GM18907 (cell line): ENCODE results near the gene ZFP36.
A peak's percentile ranks its signal among the peaks of the same experiment; 100 is the strongest.

Experiments used
- ATAC-seq: cut with Tn5 transposase; IDR thresholded peaks from one replicate; pipeline ENCODE4 v1.9.1; 2021; ENCODE audit warnings: mild to moderate bottlenecking, moderate library complexity; ENCODE audit not compliant: unreplicated experiment

The ZFP36 gene

DNA sequence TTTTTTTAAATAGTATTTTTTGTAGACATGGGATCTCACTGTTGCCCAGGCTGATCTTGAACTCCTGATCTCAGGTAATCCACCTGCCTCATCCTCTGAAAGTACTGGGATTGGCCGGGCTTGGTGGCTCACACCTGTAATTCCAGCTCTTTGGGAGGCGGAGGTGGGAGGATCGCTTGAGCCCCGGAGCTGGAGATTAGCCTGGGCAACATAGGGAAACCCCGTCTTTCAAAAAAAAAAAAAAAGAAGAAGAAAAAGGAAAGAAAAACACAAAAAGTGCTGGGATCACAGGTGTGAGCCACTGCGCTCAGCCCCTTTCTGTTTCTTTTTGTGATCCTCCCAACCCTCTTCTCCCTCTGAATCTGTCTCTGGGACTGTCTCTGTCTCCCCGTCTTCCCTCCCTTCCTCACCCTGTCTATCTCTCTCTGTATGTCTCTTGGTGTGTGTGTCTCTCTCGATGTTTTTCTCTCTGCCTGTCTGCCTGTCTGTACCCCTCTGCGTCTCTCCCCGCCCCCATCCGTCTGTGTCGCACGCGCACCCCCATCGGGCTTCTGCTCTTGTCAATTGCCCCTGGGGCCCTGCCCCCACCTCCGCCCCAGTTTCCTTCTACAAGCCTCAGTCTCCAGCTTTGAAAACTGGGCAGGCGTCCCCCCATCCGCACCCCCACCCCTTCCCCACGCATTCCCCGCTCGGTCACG is 540 bp upstream of the ZFP36 start:
- no peak for ATAC-seq

DNA sequence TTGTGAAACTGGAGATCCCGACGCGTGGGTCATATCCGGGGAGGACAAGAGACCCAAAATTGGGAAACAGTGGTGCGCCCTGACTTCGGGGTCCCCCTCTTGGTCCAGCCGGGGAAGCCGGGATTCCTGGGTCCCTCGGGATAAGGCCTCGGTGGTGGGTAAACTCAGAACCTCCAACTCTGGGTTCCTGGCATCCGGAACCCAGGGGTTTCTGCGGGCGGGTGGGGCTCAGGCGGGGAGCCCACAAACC is 688 bp downstream of the ZFP36 start:
- no peak for ATAC-seq

DNA sequence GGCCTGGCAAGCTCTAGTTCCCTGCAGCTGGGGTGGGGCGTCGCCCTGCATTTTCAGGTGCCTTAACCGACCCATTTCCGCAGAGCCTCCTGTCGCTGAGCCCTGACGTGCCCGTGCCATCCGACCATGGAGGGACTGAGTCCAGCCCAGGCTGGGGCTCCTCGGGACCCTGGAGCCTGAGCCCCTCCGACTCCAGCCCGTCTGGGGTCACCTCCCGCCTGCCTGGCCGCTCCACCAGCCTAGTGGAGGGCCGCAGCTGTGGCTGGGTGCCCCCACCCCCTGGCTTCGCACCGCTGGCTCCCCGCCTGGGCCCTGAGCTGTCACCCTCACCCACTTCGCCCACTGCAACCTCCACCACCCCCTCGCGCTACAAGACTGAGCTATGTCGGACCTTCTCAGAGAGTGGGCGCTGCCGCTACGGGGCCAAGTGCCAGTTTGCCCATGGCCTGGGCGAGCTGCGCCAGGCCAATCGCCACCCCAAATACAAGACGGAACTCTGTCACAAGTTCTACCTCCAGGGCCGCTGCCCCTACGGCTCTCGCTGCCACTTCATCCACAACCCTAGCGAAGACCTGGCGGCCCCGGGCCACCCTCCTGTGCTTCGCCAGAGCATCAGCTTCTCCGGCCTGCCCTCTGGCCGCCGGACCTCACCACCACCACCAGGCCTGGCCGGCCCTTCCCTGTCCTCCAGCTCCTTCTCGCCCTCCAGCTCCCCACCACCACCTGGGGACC is 1.2 kb downstream of the ZFP36 start:
- no peak for ATAC-seq

DNA sequence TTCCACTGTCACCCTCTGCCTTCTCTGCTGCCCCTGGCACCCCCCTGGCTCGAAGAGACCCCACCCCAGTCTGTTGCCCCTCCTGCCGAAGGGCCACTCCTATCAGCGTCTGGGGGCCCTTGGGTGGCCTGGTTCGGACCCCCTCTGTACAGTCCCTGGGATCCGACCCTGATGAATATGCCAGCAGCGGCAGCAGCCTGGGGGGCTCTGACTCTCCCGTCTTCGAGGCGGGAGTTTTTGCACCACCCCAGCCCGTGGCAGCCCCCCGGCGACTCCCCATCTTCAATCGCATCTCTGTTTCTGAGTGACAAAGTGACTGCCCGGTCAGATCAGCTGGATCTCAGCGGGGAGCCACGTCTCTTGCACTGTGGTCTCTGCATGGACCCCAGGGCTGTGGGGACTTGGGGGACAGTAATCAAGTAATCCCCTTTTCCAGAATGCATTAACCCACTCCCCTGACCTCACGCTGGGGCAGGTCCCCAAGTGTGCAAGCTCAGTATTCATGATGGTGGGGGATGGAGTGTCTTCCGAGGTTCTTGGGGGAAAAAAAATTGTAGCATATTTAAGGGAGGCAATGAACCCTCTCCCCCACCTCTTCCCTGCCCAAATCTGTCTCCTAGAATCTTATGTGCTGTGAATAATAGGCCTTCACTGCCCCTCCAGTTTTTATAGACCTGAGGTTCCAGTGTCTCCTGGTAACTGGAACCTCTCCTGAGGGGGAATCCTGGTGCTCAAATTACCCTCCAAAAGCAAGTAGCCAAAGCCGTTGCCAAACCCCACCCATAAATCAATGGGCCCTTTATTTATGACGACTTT is 2.0 kb downstream of the ZFP36 start:
- ATAC-seq = no peak

DNA sequence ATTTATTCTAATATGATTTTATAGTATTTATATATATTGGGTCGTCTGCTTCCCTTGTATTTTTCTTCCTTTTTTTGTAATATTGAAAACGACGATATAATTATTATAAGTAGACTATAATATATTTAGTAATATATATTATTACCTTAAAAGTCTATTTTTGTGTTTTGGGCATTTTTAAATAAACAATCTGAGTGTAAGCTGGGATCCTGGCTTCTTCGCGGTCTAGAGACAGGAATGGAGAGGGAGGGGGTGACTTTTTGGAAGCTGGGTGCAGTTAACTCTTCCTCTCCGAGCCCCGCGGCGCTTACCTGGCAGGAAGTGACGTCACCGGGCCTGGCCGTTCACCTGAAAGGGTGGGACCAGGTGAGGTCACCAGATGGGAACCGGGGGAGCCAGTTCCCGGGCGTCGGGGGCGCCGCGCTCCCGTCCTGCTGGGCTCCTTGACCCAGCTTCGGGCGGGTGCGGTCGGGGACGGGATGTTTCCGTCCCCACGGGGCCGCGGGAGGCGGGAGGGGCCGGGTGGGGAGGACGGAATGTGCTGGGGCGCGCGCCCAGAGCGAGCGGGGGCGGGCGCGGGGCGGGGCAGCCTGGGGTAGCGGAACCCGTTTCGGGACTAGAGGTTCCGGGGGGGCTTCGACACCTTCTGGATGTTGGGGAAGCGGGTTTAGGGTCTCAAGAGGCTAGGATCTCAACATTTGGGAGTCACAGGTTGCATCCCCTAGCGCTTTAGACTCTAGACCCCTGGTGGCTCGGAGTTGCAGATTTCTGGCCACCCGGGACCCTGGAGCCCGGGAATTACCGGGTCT is 2.8 kb downstream of the ZFP36 start:
- no peak for ATAC-seq

DNA sequence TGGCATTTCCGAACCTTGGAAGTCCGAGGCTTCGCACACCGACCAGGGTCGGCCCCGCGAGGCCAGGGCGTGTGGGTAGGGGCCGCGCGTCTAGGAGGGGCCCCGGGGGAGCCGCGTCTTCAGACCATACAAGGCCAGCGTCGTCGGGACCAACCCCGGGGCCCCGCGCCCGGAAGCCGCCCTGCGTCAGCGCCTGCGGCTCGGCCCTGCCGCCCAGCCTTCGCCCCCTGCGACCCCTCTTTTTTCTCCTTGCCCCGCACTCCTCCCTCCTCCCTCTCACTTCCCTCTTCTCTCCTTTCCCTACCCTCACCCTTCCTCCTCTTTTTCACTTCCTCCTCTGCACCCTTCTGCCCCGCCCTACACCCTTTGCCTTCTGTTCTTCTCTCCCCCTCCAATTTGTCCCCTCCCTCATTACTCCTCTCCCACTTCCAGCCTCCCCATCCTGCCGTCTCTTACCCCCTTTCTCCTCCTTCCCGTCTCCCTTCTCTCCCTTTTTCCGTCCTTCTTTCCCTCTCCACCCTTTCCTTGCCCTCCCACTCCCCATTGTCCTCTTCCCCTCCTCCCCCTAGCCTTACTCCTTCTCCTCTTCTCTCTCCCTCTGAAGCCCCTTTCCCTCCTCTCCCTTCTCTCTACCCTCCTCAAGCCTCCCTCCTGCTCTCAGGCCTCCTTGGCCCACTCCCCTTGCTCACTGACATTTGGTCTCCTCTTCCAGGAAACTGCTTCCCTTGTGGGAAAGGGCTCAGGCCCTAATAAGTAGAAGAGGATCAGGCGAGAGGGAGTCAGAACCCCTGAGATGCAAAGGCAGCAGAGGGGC is 3.6 kb downstream of the ZFP36 start:
- peak; percentile 20 for ATAC-seq

DNA sequence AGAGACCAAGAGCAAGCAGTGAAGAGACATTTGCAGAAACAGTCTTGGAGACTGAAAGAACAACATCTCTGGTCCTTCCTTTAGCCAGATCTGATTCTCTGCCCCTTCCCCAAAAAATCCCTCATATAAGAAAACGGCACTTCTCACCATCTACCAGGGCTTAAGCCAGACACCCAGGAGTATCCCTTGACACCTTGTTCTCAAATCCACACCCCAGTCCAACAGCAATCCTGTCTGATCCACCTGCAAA is 4.1 kb downstream of the ZFP36 start:
- ATAC-seq = no peak

DNA sequence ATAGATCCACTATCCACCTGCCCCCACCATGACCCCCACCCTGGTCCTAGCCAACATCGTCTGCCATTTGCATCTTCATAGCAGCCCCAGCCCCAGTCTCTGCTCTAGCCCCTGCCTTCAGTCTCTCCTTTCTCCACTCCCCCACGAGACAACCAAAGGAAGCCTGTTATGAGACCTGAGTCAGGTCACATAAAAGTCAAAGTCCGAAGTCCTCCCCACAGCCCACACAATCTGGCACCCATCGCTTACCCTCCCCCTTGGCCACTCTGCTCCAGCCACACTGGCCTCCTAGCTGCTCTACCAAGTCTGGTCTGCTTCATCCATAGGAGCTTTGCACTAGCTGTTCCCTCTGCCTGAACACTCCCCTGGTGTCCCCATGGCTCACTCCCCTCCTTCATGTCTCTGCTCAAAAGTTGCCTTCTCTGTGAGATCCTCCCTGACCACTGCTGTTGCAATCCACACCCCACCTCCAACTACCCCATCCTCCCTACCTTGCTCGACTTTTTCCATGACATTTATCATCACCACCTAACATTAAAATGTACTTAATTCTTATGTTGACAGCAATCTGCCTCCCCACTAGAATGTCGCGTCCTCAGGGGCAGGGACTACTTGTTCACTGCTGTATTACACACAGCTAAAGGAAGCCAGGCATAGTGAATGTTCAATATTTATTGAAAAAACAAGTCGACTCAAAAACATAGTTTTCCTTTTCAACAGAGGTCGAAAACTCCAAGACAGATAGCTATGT is 4.6 kb downstream of the ZFP36 start:
- no peak for ATAC-seq

DNA sequence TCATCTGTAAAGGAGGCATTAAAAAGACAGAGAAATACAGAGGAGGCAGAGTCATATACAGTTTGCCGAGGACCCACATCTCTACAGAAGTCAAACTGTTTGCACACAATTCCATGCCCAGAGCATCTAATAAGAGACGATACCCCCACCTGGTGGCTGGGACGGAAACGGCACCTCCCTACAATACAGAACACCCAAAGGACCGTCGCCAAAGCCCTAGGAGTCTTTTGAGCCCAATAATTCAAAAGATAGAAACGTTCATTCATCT is 5.1 kb downstream of the ZFP36 start:
- ATAC-seq = peak; percentile 28

DNA sequence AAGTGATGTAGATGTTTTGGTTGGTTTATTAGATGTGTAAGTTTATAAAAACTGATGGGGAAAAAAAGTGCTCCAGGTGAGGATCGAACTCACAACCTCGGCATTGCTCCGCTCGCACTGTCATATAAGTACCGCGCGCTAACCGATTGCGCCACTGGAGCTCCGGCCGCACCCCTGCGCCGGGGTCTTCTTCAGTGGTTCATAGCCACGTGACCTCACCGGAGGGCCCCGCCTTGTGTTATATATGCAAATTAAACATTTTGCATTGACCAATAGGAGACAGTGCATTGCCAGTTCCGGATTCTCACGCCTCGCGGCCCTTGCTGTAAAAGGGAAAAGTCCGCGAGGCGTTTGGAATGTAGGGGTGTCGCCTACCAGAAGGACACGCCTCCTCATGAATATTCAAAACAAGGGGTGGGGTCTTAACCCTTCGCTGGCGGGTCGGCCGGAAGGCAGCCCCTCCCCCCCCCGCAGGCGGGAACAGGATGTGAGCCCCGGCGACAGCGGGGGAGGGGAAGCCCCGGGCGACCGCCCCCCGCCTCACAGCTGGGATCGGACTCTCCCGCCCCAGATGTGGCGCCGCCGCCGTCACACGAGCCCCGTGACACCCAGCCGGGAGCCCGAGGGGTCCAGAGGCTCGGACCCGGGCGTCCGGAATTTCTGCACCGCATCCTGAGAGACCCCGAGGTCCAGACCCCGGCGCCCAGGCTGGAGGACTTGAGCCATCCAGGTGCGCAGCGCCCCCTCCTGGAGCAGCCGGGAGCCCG is 5.6 kb downstream of the ZFP36 start, which contains the start of gene PLEKHG2:
Gene PLEKHG2 (plus strand): TSS at position 570 of the 767 bp plus-strand sequence. CDS start 1,418 bp downstream, outside the sequence.
- peak; percentile 66 for ATAC-seq

DNA sequence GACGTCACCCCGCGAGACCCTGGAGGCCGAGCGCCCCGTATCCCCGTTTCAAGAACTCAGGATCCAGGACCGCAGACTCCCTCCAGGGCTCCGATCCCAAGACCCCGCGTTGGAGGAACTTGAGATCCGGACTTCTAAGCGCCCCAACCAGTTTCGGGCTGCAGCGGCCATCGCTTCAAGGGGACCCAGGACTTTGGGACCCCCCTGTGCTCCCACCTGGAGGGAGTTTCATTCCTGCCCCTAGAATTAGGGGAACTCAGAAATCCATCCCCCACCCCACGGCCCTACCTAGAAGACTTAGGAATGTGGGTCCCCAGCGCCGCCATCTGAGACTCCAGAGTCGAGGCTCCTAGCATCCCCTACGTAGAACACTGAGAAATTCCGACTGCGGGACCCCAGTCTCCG is 6.2 kb downstream of the ZFP36 start:
- ATAC-seq = no peak

DNA sequence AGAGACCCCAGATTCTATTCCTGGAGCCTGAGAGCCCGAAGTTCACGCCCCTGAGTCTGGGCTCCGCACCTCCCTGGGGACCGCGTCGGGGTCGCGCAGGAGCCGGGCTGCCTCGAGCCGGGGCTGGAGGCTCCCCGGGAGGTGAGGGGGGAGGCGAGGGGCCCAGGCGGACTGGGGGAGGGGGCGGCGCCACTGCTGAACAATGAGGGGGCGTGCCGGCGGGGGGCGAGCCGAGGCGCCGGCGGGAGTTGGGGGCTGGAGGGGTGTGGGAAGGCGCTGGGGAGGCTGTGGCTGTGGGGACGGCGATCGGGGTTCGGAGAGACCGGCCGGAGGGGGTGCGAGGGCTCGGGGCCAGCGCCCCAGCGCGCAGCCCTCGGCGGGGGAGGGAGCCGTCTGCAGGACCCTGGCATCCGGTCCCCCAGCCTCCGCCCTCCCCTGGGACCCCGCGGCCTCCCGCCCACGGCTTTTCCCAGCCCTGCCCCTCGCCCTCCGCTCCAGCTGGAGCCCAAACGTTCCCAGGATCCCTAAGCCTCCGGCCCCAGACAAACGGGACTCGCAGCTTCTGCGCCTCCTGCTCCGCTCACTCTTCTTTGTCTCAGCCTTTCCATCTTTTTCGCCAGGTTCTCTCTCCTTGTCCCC is 6.7 kb downstream of the ZFP36 start:
- no peak for ATAC-seq

DNA sequence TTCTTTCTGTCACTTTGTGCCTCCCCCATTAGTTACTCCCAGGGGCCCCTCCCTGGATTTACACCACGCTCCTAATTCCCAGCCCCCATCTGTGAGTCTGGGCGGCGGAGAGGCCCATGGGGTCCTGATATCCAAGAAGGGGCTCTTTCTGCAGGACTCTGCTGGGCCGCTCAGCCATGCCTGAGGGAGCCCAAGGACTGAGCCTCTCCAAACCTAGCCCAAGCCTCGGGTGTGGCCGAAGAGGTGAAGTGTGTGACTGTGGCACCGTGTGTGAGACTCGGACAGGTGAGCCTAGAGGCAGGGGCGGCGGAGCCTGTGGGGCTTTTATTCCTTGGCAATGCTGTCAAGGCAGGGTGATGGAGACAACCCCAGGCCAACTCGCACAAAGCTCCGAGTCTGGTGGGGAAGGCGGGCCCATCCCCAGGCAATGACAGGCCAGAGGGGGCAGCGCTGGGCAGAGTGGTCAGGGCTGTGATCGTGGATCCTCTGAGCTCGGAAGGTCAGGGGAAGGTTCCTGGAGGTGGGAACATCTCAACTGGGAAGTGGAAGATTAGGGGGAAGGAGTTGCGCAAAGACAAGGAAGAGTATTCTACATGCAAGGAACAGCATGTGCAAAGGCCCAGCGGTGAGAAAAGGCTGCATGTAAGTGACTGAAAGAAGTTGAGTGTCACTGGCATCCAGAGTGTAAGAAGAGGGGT is 7.4 kb downstream of the ZFP36 start:
- no peak for ATAC-seq

DNA sequence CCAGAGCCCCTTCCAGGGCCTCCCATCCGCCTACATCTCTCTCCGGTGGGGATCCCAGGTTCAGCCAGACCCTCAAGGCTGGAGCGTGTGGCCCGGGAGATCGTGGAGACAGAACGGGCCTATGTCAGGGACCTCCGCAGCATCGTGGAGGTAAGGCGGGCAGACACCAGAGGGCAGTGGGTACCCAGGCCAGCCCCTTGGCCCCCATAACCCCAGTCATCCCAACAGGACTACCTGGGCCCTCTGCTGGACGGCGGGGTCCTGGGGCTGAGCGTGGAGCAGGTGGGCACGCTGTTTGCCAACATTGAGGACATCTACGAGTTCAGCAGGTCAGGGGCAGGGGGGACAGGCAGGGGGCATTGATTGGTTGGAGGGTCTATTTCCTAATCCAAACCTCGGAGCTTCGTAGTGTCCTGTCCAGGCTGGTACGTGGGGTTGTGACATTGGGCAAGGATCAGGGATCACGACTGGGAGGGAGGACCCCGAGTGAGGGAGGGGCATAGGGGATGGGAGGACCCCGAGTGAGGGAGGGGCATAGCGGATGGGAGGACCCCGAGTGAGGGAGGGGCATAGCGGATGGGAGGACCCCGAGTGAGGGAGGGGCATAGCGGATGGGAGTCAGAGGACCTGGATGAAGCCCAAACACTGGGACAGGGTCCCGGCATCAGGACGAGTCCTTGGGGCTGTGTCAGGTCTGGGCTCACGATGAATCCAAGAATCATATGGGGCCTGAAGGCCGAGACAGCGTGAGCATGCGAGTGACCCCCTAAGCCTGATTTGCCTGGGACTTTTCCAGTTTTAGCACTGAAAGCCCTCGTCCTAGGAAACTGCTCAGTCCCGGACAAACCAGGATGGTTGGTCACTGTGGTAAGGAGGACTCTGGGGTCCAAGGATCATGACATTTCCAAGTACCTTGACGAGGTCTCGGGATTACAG is 8.7 kb downstream of the ZFP36 start:
- ATAC-seq = no peak

DNA sequence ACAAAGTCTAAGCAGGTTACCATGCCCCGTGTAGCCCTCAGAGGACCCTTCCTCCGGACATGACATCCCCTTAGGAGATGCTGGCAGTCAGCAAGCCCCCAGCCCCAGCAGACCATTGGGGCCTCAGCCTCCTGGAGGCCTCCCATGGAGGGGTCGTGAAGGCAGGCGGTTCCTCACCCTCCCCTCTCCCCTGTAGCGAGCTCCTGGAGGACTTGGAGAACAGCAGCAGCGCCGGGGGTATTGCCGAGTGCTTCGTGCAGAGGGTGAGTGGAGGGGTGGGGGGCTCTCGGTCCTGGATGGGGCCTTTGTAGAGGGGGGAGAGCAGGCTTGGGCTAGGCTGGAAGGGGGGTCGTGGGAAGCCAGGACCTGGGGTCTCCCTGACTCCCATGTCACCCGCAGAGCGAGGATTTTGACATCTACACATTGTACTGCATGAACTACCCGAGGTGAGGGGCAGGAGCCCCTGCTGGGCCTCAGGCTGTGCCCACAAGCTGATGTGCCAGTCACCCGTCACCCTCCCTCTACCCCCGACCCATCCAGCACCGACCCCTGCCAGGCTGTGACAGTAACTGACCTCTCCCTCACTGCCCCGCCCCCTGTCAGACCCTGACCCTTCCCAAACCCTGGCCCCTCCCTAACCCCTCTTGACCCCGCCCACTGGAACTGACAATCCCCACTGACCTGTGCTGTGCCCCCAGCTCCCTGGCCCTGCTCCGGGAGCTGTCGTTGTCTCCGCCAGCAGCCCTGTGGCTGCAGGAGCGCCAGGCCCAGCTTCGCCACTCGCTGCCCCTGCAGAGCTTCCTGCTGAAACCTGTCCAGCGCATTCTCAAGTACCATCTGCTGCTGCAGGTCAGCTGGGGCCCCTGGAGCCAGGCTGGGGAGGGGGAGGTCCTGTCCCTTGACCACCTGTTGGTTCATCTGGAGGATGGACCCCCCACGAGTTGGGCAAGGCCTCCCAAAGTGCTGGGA is 9.8 kb downstream of the ZFP36 start:
- ATAC-seq = no peak
